ENCODE measurements around the gene BACH1.

The BACH1 gene

GRCh38 chr21:29320031-29320430, 21.3 kb downstream of the BACH1 start:
- Histone ChIP-seq H4K20me1 (ENCODE audit: low read depth, low read length) (peaks cover 12% of the 10 kb centered on the region), H2AFZ (ENCODE audit: low read depth, low read length, severe bottlenecking) (no peak overlapping the region), H3K36me3 (ENCODE audit: low read length) (peaks cover 9% of the 10 kb centered on the region; the same call in 1 of the 2 replicates), H3F3A (ENCODE audit: insufficient read depth) (no peaks in the 10 kb centered on the region), H3K9ac (ENCODE audit: low read length) (no peak overlapping the region), H3K27ac (ENCODE audit: low read depth, low read length) (no peak overlapping the region), H3K4me2 (ENCODE audit: low read depth, low read length, poor library complexity, severe bottlenecking) (no peak overlapping the region), H3K27me3 (ENCODE audit: low read length) (no peaks in the 10 kb centered on the region), H3K9me3 (ENCODE audit: insufficient read depth, low read length) (no peaks in the 10 kb centered on the region), H3K4me3 (ENCODE audit: insufficient read depth, low read length, poor library complexity, severe bottlenecking) (no peak overlapping the region), H3K79me2 (ENCODE audit: insufficient read depth, low read length) (peaks cover 85% of the 10 kb centered on the region), H3K9me2 (replicated peaks; ENCODE audit: insufficient read depth, low read length) (no peaks in the 10 kb centered on the region)
- TF ChIP-seq CTCF (IDR thresholded peaks at IDR 0.05; ENCODE audit: insufficient read depth, low read length, poor library complexity, severe bottlenecking) (no peak), EZH2phosphoT487 (conservative IDR thresholded peaks at IDR 0.05; ENCODE audit: low read length) (no peak)

- TF ChIP-seq CTCF (IDR thresholded peaks at IDR 0.05; ENCODE audit: insufficient read depth, low read length, poor library complexity, severe bottlenecking) (no peak), EZH2phosphoT487 (conservative IDR thresholded peaks at IDR 0.05; ENCODE audit: low read length) (no peak)
- peaks cover under 1% of the 10 kb centered on the region for H4K20me1 ChIP-seq (ENCODE audit: low read depth, low read length)
- no peak overlapping the region for H3K4me2 ChIP-seq (ENCODE audit: low read depth, low read length, poor library complexity, severe bottlenecking)
- no peaks in the 10 kb centered on the region for H3K9me2 ChIP-seq (replicated peaks; ENCODE audit: insufficient read depth, low read length)
- H2AFZ ChIP-seq (ENCODE audit: low read depth, low read length, severe bottlenecking), result no peak overlapping the region
- H3K36me3 ChIP-seq (ENCODE audit: low read length), result peaks cover 9% of the 10 kb centered on the region; the same call in 1 of the 2 replicates
- no peaks in the 10 kb centered on the region for H3K27me3 ChIP-seq (ENCODE audit: low read length)
- no peaks in the 10 kb centered on the region for H3K9me3 ChIP-seq (ENCODE audit: insufficient read depth, low read length)
- H3K9ac ChIP-seq (ENCODE audit: low read length), result no peak overlapping the region
- H3F3A ChIP-seq (ENCODE audit: insufficient read depth), result no peaks in the 10 kb centered on the region
- no peak overlapping the region for H3K27ac ChIP-seq (ENCODE audit: low read depth, low read length)
- H3K79me2 ChIP-seq (ENCODE audit: insufficient read depth, low read length), result peaks cover 80% of the 10 kb centered on the region
- H3K4me3 ChIP-seq (ENCODE audit: insufficient read depth, low read length, poor library complexity, severe bottlenecking), result no peak overlapping the region
Observed at GRCh38 chr21:29321217-29321616, 22.5 kb downstream of the BACH1 start.

GRCh38 chr21:29321932-29322928, 23.5 kb downstream of the BACH1 start:
- H3K79me2 ChIP-seq (ENCODE audit: insufficient read depth, low read length), result peaks cover 69% of the 10 kb centered on the region
- no peaks in the 10 kb centered on the region for H3F3A ChIP-seq (ENCODE audit: insufficient read depth)
- no peaks in the 10 kb centered on the region; the same call in 1 of the 2 replicates for H4K20me1 ChIP-seq (ENCODE audit: low read depth, low read length)
- no peak overlapping the region for H3K4me2 ChIP-seq (ENCODE audit: low read depth, low read length, poor library complexity, severe bottlenecking)
- no peak overlapping the region for H3K4me3 ChIP-seq (ENCODE audit: insufficient read depth, low read length, poor library complexity, severe bottlenecking)
- no peak overlapping the region for H3K27ac ChIP-seq (ENCODE audit: low read depth, low read length)
- H3K9me3 ChIP-seq (ENCODE audit: insufficient read depth, low read length), result no peaks in the 10 kb centered on the region
- no peak for TF ChIP-seq EZH2phosphoT487 (conservative IDR thresholded peaks at IDR 0.05; ENCODE audit: low read length)
- no peak for TF ChIP-seq CTCF (IDR thresholded peaks at IDR 0.05; ENCODE audit: insufficient read depth, low read length, poor library complexity, severe bottlenecking)
- H3K9ac ChIP-seq (ENCODE audit: low read length), result no peak overlapping the region
- peaks cover 9% of the 10 kb centered on the region; the same call in 1 of the 2 replicates for H3K36me3 ChIP-seq (ENCODE audit: low read length)
- H3K27me3 ChIP-seq (ENCODE audit: low read length), result no peaks in the 10 kb centered on the region
- no peaks in the 10 kb centered on the region for H3K9me2 ChIP-seq (replicated peaks; ENCODE audit: insufficient read depth, low read length)
- no peak overlapping the region for H2AFZ ChIP-seq (ENCODE audit: low read depth, low read length, severe bottlenecking)

Data from SU-DHL-6 (cell line).